Liver (tissue), 3 donors: ENCODE results near the gene TAF1.

ENCODE experiments used
- EGR1 ChIP-seq, 2 donors: IDR thresholded peaks; 2 replicates each; pipeline ENCODE4 v1.6.1; 2016 to 2018; ENCODE audit warnings: antibody characterized with exemption in 2 of 2, low read depth in 2 of 2
- GABPA ChIP-seq, 2 donors: IDR thresholded peaks in 1 of 2; conservative IDR thresholded peaks in 1 of 2; 2 replicates each; pipeline ENCODE4 v1.6.1; 2016; ENCODE audit warnings: antibody characterized with exemption in 2 of 2, mild to moderate bottlenecking in 1 of 2, moderate library complexity in 1 of 2
- RAD21 ChIP-seq, 2 donors: IDR thresholded peaks; 2 replicates each; pipeline ENCODE4 v1.6.1; 2016; ENCODE audit warnings: antibody characterized with exemption in 2 of 2, mild to moderate bottlenecking in 2 of 2
- TF ChIP-seq, protein P1 (sequence below): fragments of 150-350 bp; IDR thresholded peaks from 2 replicates; pipeline ENCODE4 v1.5.1; 2017; ENCODE audit warnings: improper control_type of control experiment, low read depth, low read length; ENCODE audit not compliant: missing input control
- donor health status: healthy.
- donor health status: healthy.

DNA sequence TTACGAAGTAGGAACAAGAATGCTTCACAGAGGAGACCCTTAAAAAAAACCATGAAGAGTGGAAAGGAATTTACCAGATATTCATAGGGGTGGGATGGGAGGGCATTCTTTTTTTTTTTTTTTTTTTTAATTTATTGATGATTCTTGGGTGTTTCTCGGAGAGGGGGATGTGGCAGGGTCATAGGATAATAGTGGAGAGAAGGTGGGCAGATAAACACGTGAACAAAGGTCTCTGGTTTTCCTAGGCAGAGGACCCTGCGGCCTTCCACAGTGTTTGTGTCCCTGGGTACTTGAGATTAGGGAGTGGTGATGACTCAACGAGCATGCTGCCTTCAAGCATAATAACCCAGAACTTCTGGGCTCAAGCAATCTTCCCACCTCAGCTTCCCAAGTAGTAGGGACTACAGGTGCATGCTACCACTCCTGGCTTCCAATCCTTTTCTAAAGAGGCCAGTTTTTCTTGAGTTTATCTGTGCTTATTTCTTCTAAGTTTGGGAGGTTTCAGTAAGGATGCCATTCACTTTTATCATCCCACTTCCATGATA is 100.9 kb downstream of the TAF1 start:
- TF ChIP-seq, protein P1, sequence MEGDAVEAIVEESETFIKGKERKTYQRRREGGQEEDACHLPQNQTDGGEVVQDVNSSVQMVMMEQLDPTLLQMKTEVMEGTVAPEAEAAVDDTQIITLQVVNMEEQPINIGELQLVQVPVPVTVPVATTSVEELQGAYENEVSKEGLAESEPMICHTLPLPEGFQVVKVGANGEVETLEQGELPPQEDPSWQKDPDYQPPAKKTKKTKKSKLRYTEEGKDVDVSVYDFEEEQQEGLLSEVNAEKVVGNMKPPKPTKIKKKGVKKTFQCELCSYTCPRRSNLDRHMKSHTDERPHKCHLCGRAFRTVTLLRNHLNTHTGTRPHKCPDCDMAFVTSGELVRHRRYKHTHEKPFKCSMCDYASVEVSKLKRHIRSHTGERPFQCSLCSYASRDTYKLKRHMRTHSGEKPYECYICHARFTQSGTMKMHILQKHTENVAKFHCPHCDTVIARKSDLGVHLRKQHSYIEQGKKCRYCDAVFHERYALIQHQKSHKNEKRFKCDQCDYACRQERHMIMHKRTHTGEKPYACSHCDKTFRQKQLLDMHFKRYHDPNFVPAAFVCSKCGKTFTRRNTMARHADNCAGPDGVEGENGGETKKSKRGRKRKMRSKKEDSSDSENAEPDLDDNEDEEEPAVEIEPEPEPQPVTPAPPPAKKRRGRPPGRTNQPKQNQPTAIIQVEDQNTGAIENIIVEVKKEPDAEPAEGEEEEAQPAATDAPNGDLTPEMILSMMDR: no peak
- TF ChIP-seq GABPA (IDR thresholded peaks at IDR 0.05 in 1 of 2, conservative IDR thresholded peaks at IDR 0.05 in 1 of 2) (no peak), RAD21 (IDR thresholded peaks at IDR 0.05) (no peak), EGR1 (IDR thresholded peaks at IDR 0.05; ENCODE audit: low read depth in 2 of 2) (no peak)
